Measurements from ENCODE around the gene AASDHPPT.

The AASDHPPT gene

DNA sequence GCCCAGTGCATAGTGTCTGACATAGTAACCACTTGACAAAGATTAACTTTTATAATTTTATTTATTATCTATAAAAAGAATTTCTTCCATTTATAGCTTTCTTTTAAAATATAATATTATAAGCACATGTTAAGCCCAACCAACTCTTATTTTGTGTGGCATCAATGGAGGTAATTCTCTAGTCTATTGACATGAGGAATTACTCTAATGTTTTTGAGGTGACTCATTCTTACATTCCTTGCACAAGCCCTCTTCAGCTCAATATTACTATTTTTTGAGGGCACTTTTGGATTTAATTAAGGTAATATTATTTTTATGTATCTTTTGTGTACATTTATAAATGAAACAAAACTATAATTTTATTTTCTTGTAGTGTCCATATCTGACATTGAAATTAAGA, 59.6 kb downstream of the AASDHPPT start:
- TF ChIP-seq, protein P1, sequence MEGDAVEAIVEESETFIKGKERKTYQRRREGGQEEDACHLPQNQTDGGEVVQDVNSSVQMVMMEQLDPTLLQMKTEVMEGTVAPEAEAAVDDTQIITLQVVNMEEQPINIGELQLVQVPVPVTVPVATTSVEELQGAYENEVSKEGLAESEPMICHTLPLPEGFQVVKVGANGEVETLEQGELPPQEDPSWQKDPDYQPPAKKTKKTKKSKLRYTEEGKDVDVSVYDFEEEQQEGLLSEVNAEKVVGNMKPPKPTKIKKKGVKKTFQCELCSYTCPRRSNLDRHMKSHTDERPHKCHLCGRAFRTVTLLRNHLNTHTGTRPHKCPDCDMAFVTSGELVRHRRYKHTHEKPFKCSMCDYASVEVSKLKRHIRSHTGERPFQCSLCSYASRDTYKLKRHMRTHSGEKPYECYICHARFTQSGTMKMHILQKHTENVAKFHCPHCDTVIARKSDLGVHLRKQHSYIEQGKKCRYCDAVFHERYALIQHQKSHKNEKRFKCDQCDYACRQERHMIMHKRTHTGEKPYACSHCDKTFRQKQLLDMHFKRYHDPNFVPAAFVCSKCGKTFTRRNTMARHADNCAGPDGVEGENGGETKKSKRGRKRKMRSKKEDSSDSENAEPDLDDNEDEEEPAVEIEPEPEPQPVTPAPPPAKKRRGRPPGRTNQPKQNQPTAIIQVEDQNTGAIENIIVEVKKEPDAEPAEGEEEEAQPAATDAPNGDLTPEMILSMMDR (conservative IDR thresholded peaks at IDR 0.05; ENCODE audit: control insufficient read depth, insufficient read depth, low read depth, low read length) = no peak
- no peak for DNase-seq (ENCODE audit: low read depth)
- no peak overlapping the region for H3K4me3 ChIP-seq (ENCODE audit: control insufficient read depth, low read depth, low read length)

DNA sequence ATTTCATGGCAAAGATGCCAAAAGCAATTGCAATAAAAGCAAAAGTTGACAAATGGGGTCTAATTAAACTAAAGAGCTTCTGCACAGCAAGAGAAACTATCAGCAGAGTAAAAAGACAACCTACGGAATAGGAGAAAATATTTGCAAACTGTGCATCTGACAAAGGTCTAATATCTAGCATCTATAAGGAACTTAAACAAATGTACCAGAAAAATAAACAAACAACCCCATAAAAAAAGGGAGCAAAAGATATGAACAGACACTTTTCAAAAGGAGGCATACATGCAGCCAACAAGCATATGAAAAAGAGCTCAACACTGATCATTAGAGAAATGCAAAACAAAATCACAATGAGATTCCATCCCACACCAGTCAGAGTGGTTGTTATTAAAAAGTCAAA, 60.3 kb downstream of the AASDHPPT start:
- TF ChIP-seq, protein P1 (conservative IDR thresholded peaks at IDR 0.05; ENCODE audit: control insufficient read depth, insufficient read depth, low read depth, low read length) = no peak
- no peak for DNase-seq (ENCODE audit: low read depth)
- no peak overlapping the region for H3K4me3 ChIP-seq (ENCODE audit: control insufficient read depth, low read depth, low read length)

Data from fibroblast of mammary gland (primary cell).